NCI-H1092 treated with DMSO at 0.1 percent for 48 hours (cell line): Measurements from ENCODE around the gene KLF6.

Experiments
- DNase-seq: peaks from one replicate; lab custom pipeline; 2025; lab: John Stamatoyannopoulos, UW

KLF6 gene

GRCh38 chr10:3811291-3811870 lies 26.4 kb upstream of the KLF6 start:
- no peak for DNase-seq

DNA sequence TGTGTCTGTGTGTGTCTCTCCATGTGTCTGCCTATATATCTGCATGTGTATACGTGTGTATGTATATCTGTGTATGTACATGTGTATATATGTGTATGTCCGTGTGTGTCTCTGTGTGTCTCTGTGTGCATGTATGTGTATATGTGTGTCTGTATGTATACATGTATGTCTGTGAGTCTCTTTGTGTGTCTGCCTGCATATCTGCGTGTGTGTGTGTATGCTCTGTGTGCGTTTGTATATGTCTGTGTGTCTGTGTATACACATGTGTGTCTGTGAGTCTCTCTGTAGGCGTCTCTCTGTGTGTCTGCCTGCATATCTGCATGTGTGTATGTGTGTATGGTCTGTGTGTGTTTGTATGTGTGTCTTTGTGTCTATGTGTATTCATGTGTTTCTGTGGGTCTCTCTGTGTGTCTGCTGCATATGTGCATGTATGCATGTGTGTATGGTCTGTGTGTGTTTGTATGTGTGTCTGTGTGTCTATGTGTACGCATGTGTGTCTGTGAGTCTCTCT lies 23.7 kb upstream of the KLF6 start:
- DNase-seq: no peak

- DNase-seq: no peak
Observed at GRCh38 chr10:3807928-3808496, 23.0 kb upstream of the KLF6 start.

- no peak for DNase-seq
Observed at GRCh38 chr10:3807211-3807927, 22.4 kb upstream of the KLF6 start.

DNA sequence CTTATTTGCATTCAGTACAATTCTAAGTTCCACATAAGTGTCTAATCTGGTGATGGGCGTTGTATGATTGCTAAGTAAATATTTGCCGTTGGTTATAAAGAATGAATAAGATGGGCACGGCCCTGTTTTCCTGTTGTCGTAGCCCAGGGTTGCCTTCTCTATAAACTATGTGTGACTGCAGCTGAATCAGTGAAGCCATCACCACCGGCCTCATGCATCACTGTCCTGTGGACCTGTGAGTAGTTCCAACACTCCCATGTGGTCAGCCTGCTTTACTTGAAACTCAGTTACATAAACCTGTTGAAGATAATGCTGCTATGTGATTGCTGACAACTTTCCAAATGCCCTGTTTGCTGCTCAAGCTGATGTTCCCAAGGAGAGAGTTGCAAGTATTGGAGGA lies 21.6 kb upstream of the KLF6 start:
- DNase-seq: no peak

DNA sequence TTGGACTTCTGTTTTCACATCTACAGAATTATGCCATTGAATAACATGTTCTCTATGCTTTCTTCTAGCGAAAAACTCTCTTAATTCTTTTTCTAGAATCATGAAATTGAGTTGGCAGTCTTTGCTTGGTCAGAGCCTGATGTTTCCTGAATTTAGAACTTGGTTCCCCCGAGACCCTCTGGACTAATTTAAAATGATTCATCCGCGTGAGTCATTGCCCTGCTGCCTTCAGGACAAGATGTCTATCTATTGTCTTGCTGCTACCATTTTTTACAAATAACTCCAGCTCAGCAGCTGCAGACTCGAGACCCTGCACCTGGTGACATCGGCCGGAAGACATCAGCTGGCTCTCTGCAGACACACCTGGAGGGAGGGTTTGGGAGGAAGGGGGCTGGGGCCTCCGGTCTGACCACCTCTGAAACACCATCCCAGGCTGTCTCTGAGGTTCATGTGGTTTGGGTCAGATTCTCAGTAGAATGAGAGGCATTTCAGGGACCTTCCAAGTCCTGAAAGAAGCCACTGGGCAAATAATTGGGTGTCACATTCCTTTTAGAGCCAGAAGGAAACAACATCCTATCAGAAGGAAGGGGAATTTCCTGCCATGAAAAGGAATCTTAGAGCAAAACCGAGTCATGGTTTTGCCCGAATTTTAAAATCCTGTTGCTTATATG lies 20.9 kb upstream of the KLF6 start:
- no peak for DNase-seq

DNA sequence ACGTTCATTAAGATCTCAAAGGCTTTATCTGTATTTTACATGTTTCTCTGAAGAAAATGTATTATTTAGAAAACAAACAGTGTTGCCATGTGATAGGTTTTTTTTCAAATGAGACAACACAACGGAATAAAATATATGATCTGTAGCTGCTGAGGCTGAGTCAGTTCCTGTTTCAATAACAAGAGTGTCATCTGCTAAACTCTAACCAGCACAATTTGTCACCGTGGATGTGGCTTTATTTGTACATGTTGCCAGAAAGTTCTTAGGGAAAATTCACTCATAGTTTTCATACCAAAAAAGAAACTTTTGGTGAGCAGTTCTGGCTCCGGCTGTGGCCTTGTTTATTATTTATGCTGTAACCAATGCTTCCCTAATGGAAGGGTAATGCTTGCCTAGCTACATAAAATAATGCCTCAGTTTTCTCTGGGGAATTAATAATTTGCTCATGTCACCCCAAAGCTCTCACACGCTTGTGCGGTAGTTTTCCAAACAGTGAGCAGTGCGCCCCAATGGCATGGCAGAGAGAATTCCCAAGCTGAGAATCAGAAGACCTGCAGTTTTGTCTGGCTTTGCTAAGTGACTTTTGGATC lies 20.3 kb upstream of the KLF6 start:
- DNase-seq: no peak

DNA sequence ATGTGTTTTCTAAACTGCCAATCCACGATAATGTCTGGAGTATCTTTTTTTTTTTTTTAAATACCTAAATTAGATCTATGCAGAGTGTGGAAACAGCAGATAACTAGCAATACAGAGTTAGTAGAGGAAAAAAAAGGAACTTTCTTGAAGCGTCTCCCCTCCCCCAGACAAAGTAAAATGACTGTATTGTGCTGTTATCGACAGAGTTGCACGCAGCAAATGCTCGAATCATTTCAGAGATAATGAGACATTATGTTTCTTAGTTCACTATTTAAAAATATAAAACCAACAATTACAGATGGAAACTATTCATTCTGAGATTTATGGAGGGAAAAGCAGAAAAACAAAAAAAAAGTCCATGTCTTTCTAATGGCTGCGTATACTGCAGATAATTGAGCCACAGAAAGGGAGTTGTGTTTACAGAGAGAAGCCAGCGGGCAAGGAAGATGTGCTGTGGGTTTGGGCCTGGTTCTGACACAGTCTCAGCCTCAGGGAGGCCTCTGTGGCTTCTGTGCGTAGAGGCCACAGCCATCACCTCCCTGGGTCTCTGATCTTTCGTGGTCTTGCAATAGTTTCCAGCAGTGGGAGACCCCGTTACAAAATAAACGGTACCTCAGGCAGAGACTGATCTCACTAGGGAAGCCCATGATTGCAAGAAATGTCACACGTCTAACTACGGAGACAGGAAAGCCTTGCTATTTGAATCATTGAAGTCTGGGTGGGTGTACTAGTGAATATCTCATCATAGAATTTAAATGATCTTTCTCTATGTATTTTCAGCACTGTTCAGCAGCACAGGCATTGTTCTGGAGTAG lies 19.1 kb upstream of the KLF6 start:
- no peak for DNase-seq

GRCh38 chr10:3803295-3803926 lies 18.4 kb upstream of the KLF6 start:
- DNase-seq: no peak

DNA sequence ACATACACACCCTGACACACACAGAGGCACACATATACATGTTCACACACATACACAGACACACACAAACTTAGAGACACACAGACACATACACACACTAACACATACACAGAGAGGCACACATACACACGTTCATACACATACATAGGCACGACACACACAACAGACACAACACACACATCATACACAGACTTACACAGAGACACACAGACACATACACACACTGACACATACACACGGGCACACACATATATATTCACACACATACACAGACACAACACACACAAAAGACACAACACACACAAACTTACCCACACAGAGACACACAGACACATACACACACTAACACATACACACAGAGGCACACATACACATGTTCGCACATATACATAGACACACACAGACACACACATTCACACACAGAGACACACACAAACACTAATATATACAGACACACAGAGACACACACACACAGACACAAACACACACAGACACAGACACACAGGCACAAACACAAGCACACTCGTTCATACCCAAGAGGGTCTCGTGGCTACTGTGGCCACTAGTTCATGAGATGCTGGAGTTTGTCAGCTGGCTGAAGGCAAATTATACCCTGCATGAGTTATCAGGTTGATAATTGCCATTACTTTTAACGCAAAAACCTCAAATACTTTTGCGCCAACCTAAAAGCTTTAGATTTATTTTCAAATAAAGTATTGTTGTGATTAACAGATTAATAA lies 17.7 kb upstream of the KLF6 start:
- no peak for DNase-seq

- DNase-seq: no peak
Observed at GRCh38 chr10:3801558-3802192, 16.7 kb upstream of the KLF6 start.

DNA sequence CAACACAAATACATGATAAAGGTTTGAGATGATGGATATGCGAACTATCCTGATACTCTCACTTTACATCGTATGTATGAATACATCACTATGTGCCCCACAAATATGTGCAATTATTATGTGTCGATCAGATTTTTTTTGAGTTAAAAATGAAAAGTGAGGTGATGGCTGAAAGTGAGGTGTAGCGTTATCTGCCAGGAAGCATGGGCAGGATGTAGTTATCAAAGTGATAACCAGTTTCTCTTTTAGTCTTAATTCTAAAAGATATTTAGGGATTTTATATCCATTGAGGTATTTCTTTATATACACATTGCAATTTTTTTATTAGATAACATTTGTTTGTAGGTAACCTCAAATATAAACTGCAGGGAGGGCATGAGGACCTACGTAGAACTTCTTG lies 15.6 kb upstream of the KLF6 start:
- DNase-seq: no peak

DNA sequence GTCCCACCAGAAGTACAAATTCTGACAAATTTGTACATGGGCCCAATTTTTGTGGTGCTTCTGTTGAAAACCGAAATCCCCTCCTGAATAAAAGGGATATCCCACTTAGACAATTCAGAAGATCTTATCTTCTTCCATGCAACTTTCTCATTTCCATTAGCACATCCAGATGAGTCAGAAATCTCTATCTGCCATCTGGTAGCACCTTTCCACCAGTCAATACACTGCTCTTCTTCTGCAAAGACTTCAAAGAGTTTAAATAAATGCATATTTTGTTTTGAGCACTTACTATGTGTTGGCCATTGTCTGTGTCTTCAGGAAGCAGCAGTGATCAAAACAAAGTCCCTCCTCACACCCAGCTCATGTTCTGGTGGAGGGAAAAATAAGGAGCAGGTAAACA lies 12.7 kb upstream of the KLF6 start:
- DNase-seq: no peak

- no peak for DNase-seq
Observed at GRCh38 chr10:3793553-3793952, 8.5 kb upstream of the KLF6 start.

- no peak for DNase-seq
Observed at GRCh38 chr10:3792710-3793219, 7.8 kb upstream of the KLF6 start.

DNA sequence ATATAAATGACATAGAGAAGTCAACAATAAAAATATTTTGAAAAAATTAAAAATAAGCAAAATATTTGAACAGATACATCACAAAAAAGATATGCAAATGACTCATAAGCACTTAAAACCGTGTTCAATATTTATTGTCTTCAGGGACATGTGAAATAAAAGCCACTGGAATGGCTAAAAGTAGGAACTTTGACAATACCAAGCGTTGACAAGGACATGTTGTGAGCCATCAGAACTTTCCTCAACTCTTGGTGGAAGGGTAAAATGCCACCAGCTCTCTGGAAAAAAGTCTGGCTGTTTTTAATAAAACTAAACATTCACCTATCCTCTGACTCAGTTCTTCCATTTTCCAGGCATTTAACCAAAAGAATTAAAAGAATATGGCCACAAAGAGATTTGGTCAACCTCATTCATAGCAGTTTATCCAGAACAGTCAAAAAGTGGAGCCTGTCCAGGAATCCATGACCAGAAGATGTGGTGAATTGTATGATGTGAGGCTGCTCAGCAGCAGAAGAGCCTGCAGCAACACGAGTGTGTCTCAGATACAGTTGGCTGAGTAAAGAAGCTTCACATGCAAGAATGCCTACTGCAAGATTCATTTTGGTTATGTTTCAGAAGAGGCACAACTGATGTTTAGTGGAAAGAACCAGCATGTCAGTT lies 7.1 kb upstream of the KLF6 start:
- no peak for DNase-seq

GRCh38 chr10:3790858-3791257 lies 5.8 kb upstream of the KLF6 start:
- no peak for DNase-seq

DNA sequence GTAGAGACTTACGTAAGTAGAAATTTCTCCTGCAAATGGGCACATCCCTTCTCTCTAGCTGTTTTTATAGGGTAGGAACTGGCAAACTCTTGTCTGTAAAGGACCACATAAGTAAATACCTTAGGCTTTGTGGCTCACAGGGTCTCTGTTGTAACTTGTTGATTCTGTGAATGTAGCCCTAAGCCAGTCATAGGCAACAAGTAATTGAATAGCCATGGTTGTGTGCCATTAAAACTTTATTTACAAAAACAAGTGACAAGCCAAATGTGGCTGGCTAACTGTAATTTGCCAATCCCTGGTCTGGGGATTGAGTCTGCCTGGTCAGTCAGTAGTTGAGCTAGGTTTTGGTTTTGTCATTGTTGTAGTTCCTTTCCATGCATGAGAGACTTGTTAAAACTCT lies 5.3 kb upstream of the KLF6 start:
- no peak for DNase-seq

DNA sequence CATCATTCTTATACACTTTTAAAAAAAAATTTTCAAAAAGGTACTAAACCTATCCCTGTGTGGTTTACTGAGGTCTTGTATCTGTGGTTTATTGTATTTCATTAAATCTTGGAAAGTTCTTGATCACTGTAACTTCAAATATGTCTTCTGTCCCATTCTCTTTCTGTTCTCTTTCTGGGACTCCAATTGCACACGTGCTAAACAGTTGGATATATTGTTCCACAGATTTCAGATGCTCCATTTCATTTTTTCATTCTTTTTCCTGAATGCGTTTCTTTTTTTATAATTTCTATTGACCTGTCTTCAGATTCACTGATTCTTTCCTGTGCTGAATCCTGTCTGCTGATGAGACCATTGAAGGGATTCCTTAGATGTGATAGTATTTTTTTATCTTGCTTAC lies 4.6 kb upstream of the KLF6 start:
- no peak for DNase-seq
